K562 (cell line): ENCODE measurements around the gene PHF11. TPM values are rescaled to one million over a fixed set of nuclear protein-coding genes. Genes with fewer than 3 reads are reported as not detected.

Experiments used
- polyA plus RNA-seq, 8 experiments: library from polyadenylated mRNA; depleted of rRNA in 4 of 8; stranded (reverse) in 5 of 8; unstranded in 3 of 8; fragments of >200 nt; fragmentation: Nextera tagmentation in 2 of 8; fragmentation: Illumina TruSeq in 1 of 8; extraction: Ambion mirVana in 2 of 8; extraction: Trizol in 1 of 8; gene quantifications; 2 replicates each; pipeline versions ENCODE4 v1.2.1 to v1.2.3, GENCODE V29; 2011 to 2014; ENCODE audit warnings: inconsistent platforms in 1 of 8, missing spikeins in 1 of 8
- total RNA-seq, 7 experiments: library from RNA; depleted of rRNA in 6 of 7; stranded (reverse); fragments of >200 nt in 6 of 7; fragmentation: Illumina TruSeq in 2 of 7; extraction: Trizol in 2 of 7; gene quantifications; 2 replicates each; pipeline versions ENCODE4 v1.2.1 to v1.2.3, GENCODE V29; 2011 to 2021; ENCODE audit warnings: low replicate concordance in 1 of 7

PHF11 gene
- total and polyA plus RNA-seq, 9 of the 15 experiments (the other 6 are each of a cell fraction or from before 2014, with no cell fraction given), result 1.9 to 7.0 (median 5.3) TPM

Other genes starting within 250 kb of the PHF11 start
- 4.1 and 4.6 TPM in 2 replicates for gene CDADC1, start 248.0 kb upstream of the PHF11 start, total RNA-seq (2014; rRNA removed)
- gene CDADC1, start 248.0 kb upstream of the PHF11 start, total RNA-seq (2014; rRNA removed; fragmentation: Illumina TruSeq; extraction: Trizol), result 6.6 and 6.8 TPM in 2 replicates
- 4.1 and 6.3 TPM in 2 replicates for gene CDADC1, start 248.0 kb upstream of the PHF11 start, total RNA-seq (2015; rRNA removed; fragmentation: Illumina TruSeq; extraction: Trizol)
- 7.0 and 8.0 TPM in 2 replicates for gene CDADC1, start 248.0 kb upstream of the PHF11 start, total RNA-seq (2021)
- 4.1 and 4.3 TPM in 2 replicates for gene CDADC1, start 248.0 kb upstream of the PHF11 start, polyA plus RNA-seq (2011; rRNA removed)
- 5.9 and 7.3 TPM in 2 replicates for gene CDADC1, start 248.0 kb upstream of the PHF11 start, polyA plus RNA-seq (2014; fragmentation: Illumina TruSeq; extraction: Trizol)
- 10 to 100 TPM; 11.4 to 11.8 TPM for gene CDADC1, start 248.0 kb upstream of the PHF11 start, polyA plus RNA-seq (2014; fragmentation: Nextera tagmentation; extraction: Ambion mirVana)
- gene CDADC1, start 248.0 kb upstream of the PHF11 start, polyA plus RNA-seq (2014; rRNA removed), result 6.3 and 8.8 TPM in 2 replicates
- gene CAB39L, start 51.9 kb upstream of the PHF11 start, total RNA-seq (2014; rRNA removed), result 1.1 and 1.3 TPM in 2 replicates
- 2.5 and 2.6 TPM in 2 replicates for gene CAB39L, start 51.9 kb upstream of the PHF11 start, total RNA-seq (2014; rRNA removed; fragmentation: Illumina TruSeq; extraction: Trizol)
- 2.6 and 2.8 TPM in 2 replicates for gene CAB39L, start 51.9 kb upstream of the PHF11 start, total RNA-seq (2015; rRNA removed; fragmentation: Illumina TruSeq; extraction: Trizol)
- gene CAB39L, start 51.9 kb upstream of the PHF11 start, total RNA-seq (2021), result 1.4 and 1.5 TPM in 2 replicates
- 0.74 and 4.2 TPM in 2 replicates for gene CAB39L, start 51.9 kb upstream of the PHF11 start, polyA plus RNA-seq (2011; rRNA removed)
- gene CAB39L, start 51.9 kb upstream of the PHF11 start, polyA plus RNA-seq (2014; fragmentation: Illumina TruSeq; extraction: Trizol), result 2.1 and 2.9 TPM in 2 replicates
- gene CAB39L, start 51.9 kb upstream of the PHF11 start, polyA plus RNA-seq (2014; fragmentation: Nextera tagmentation; extraction: Ambion mirVana), result 1 to 10 TPM; 2.9 to 3.0 TPM
- 1.7 and 2.2 TPM in 2 replicates for gene CAB39L, start 51.9 kb upstream of the PHF11 start, polyA plus RNA-seq (2014; rRNA removed)
- 4.0 TPM in 2 replicates for gene SETDB2, start 51.7 kb upstream of the PHF11 start, total RNA-seq (2014; rRNA removed)
- 8.9 and 9.3 TPM in 2 replicates for gene SETDB2, start 51.7 kb upstream of the PHF11 start, total RNA-seq (2014; rRNA removed; fragmentation: Illumina TruSeq; extraction: Trizol)
- 7.5 and 8.6 TPM in 2 replicates for gene SETDB2, start 51.7 kb upstream of the PHF11 start, total RNA-seq (2015; rRNA removed; fragmentation: Illumina TruSeq; extraction: Trizol)
- 6.1 and 6.8 TPM in 2 replicates for gene SETDB2, start 51.7 kb upstream of the PHF11 start, total RNA-seq (2021)
- gene SETDB2, start 51.7 kb upstream of the PHF11 start, polyA plus RNA-seq (2011; rRNA removed), result 6.7 and 9.0 TPM in 2 replicates
- 6.6 and 8.0 TPM in 2 replicates for gene SETDB2, start 51.7 kb upstream of the PHF11 start, polyA plus RNA-seq (2014; fragmentation: Illumina TruSeq; extraction: Trizol)
- 1 to 10 TPM; 1.0 to 1.6 TPM for gene SETDB2, start 51.7 kb upstream of the PHF11 start, polyA plus RNA-seq (2014; fragmentation: Nextera tagmentation; extraction: Ambion mirVana)
- 5.1 and 5.5 TPM in 2 replicates for gene SETDB2, start 51.7 kb upstream of the PHF11 start, polyA plus RNA-seq (2014; rRNA removed)
- gene RCBTB1, start 89.6 kb downstream of the PHF11 start, total RNA-seq (2014; rRNA removed), result 4.1 and 4.5 TPM in 2 replicates
- gene RCBTB1, start 89.6 kb downstream of the PHF11 start, total RNA-seq (2014; rRNA removed; fragmentation: Illumina TruSeq; extraction: Trizol), result 11.3 and 13.1 TPM in 2 replicates
- gene RCBTB1, start 89.6 kb downstream of the PHF11 start, total RNA-seq (2015; rRNA removed; fragmentation: Illumina TruSeq; extraction: Trizol), result 6.7 and 7.4 TPM in 2 replicates
- gene RCBTB1, start 89.6 kb downstream of the PHF11 start, total RNA-seq (2021), result 8.4 and 9.0 TPM in 2 replicates
- gene RCBTB1, start 89.6 kb downstream of the PHF11 start, polyA plus RNA-seq (2011; rRNA removed), result 7.0 and 10.6 TPM in 2 replicates
- gene RCBTB1, start 89.6 kb downstream of the PHF11 start, polyA plus RNA-seq (2014; fragmentation: Illumina TruSeq; extraction: Trizol), result 8.0 and 9.0 TPM in 2 replicates
- gene RCBTB1, start 89.6 kb downstream of the PHF11 start, polyA plus RNA-seq (2014; fragmentation: Nextera tagmentation; extraction: Ambion mirVana), result 1 to 10 TPM; 4.0 to 5.9 TPM
- gene RCBTB1, start 89.6 kb downstream of the PHF11 start, polyA plus RNA-seq (2014; rRNA removed), result 9.0 TPM in 2 replicates
- gene ARL11, start 132.6 kb downstream of the PHF11 start, total RNA-seq (2014; rRNA removed), result 0.45 TPM in 2 replicates
- 0.36 and 0.38 TPM in 2 replicates for gene ARL11, start 132.6 kb downstream of the PHF11 start, total RNA-seq (2014; rRNA removed; fragmentation: Illumina TruSeq; extraction: Trizol)
- gene ARL11, start 132.6 kb downstream of the PHF11 start, total RNA-seq (2015; rRNA removed; fragmentation: Illumina TruSeq; extraction: Trizol), result 0.68 and 0.87 TPM in 2 replicates
- 0.45 and 0.84 TPM in 2 replicates for gene ARL11, start 132.6 kb downstream of the PHF11 start, total RNA-seq (2021)
- 0.33 and 0.38 TPM in 2 replicates for gene ARL11, start 132.6 kb downstream of the PHF11 start, polyA plus RNA-seq (2011; rRNA removed)
- gene ARL11, start 132.6 kb downstream of the PHF11 start, polyA plus RNA-seq (2014; fragmentation: Illumina TruSeq; extraction: Trizol), result 0.53 and 0.56 TPM in 2 replicates
- under 1 TPM; 0.18 to 0.20 TPM for gene ARL11, start 132.6 kb downstream of the PHF11 start, polyA plus RNA-seq (2014; fragmentation: Nextera tagmentation; extraction: Ambion mirVana)
- 0.73 and 0.77 TPM in 2 replicates for gene ARL11, start 132.6 kb downstream of the PHF11 start, polyA plus RNA-seq (2014; rRNA removed)
- gene EBPL, start 195.5 kb downstream of the PHF11 start, total RNA-seq (2014; rRNA removed), result 55.2 and 60.9 TPM in 2 replicates
- gene EBPL, start 195.5 kb downstream of the PHF11 start, total RNA-seq (2014; rRNA removed; fragmentation: Illumina TruSeq; extraction: Trizol), result 44.0 and 44.6 TPM in 2 replicates
- 33.2 and 34.9 TPM in 2 replicates for gene EBPL, start 195.5 kb downstream of the PHF11 start, total RNA-seq (2015; rRNA removed; fragmentation: Illumina TruSeq; extraction: Trizol)
- 40.8 and 49.0 TPM in 2 replicates for gene EBPL, start 195.5 kb downstream of the PHF11 start, total RNA-seq (2021)
- 58.2 and 68.3 TPM in 2 replicates for gene EBPL, start 195.5 kb downstream of the PHF11 start, polyA plus RNA-seq (2011; rRNA removed)
- gene EBPL, start 195.5 kb downstream of the PHF11 start, polyA plus RNA-seq (2014; fragmentation: Illumina TruSeq; extraction: Trizol), result 33.4 and 43.0 TPM in 2 replicates
- gene EBPL, start 195.5 kb downstream of the PHF11 start, polyA plus RNA-seq (2014; fragmentation: Nextera tagmentation; extraction: Ambion mirVana), result 1 to 10 TPM; 5.2 to 8.5 TPM
- 64.7 and 71.4 TPM in 2 replicates for gene EBPL, start 195.5 kb downstream of the PHF11 start, polyA plus RNA-seq (2014; rRNA removed)